ENCODE data around the gene GBP1.

GRCh38 chr1:89064632-89065031 lies 376 bp downstream of the GBP1 start:
- no peak for TF ChIP-seq CTCF (conservative IDR thresholded peaks at IDR 0.05; ENCODE audit: low read length)
- no peak for TF ChIP-seq EZH2phosphoT487 (IDR thresholded peaks at IDR 0.05; ENCODE audit: borderline replicate concordance, low read depth, low read length)

All from OCI-LY7 (cell line).